Stimulated activated CD8-positive, alpha-beta memory T cell treated with anti-CD3 and anti-CD28 coated beads, Interleukin-7, amount 100 ng/mL, for 48 hours (primary cell): Measurements from ENCODE around the gene GID8.
A peak's percentile ranks its signal among the peaks of the same experiment; 100 is the strongest.

Experiments
- DNase-seq, 2 donors: peaks; one replicate each; pipeline ENCODE4 v3.0.0-alpha.2; 2020; ENCODE audit warnings: low read depth in 1 of 2; ENCODE audit errors: extremely low read depth in 1 of 2

The GID8 gene

DNA sequence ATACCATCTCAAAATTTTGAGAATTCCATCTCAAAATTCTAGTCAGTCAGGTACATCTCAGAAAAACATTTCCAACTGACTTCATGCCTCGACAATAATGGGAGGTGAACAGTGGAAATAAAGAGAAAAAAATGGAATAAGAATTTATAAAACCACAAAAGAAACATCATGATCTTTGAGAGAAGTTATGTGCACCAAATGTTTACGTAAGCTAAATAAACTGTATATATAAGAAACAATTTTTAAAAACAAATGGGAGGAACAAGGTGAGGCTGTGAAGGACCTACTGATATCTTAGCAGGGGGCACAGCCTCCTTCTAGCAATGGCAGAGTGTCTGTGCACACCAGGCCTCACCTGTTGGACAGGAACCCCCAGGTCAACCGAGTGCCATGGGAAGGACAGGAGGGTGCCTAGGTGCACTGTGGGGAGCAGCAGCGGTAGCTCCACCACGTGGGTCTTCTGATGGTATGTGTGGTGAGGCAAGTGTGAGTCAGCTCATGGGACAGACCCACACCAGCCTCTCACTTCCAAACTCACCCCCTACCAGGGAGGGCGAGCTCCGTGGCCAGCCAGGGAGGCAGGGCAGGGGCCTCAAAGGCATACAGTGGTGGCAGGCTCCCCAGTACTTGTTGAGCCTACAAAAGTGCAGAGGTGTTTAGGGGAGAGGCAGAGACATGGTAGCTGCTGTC, 34.9 kb upstream of the GID8 start:
- no peak for DNase-seq

GRCh38 chr20:62905536-62906117, 32.3 kb upstream of the GID8 start:
- DNase-seq: no peak

- no peak for DNase-seq
Observed at GRCh38 chr20:62906209-62906608, 31.7 kb upstream of the GID8 start.

- DNase-seq: no peak
Observed at GRCh38 chr20:62906647-62907375, 31.1 kb upstream of the GID8 start.

- peak in 1 of 2 donors; percentile 43 for DNase-seq
Observed at GRCh38 chr20:62907384-62908317, 30.3 kb upstream of the GID8 start.

DNA sequence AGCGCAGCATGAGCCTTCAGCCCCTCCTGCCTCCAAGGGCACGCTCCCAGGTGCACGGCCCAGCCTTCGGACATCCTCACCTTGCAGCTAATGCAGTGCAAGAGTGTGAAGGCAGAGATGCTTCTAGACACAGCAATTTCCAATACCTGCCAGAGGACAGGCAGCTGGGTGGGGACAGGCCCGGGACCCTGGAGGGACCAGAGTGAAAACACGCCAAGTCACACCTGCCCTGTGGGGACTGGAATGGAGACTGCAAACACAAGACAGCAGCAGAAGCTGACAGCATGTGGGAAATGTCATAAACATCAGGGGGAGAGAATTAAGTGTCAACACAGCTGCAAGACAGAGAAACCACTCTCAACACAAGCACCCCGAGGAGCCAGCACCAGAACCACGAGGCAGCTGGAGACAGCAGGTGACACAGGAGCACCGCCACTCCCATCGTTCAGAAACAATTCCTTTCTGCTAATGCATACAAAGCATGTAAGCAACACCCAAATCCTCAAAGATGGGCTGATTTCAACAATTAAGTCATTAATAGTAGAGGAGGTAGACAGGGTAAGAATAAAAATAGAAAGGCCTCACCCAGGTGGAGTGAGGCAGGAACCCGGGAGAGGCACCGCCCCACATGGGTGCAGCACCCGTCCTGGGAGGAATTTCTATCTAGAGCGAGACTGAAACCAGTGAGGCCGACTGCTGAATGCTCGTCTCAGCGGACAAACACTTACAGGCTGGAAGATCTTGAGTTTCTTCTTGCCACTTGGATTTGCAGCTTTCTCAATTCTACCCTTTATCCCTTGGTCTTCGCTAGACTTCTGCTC, 28.8 kb upstream of the GID8 start:
- no peak for DNase-seq

- no peak for DNase-seq
Observed at GRCh38 chr20:62910217-62910766, 27.7 kb upstream of the GID8 start.

DNA sequence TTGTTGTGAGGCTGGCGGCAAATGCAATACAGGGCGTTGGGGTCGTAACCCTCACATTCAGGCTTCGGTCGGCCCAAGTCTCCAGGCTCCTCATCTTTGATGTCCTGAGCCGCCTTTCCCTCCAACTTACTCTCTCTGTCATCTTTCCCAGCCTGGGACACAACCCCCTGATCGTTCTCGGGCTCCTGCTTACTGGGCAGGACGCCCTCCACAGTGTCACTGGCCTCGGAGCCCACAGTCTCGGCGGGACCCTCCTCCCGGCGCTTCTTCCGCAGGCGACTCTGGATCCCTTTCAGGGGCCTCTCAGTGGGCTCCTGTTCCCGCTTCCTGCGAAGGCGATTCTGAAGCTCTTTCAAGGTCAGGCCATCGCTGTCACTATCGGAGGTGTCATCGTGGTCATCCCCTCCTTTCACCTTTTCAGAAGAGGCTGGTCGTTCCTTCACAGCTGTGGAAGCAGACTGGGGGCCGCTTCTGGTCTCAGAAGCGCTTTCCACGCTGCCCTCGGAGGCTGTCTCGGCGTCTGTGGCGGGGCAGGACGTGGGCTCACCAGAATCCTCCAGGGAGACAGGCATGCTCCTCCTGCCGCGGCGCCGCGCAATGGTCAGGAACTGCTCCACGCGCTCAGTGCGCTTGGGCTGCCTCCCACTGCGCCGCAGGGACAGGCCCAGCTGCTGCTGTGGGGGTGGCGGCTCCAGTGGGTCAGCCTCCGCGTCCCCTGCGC, 27.0 kb upstream of the GID8 start:
- no peak for DNase-seq

GRCh38 chr20:62911701-62912280, 26.2 kb upstream of the GID8 start:
- DNase-seq: no peak

DNA sequence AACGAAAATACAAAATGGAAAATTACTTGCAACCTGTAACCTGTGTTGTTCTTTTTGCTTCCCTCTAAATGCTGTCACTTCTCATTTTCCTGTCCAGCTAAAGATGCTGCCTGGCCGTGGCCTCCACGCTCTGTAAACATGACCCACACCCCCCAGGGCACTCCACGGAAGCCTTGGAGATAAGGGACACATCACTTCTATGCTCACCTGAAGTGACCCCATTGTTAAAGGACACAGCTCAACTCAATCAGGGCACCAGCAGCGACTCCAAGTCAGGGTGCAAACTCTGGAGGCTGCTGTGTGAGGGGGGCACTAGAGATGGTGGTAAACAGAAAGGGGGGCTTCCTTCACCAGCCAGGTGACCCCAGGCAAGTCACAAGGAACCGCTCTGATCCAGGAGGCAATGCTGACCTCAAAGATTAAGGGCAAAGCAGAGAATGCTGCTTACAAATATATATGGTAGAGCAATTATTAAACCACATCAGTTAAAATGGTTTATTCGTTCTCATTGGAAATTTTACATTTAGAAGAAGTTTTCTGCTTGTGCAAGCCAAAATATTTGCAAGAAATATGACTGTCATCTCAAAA, 24.8 kb upstream of the GID8 start:
- DNase-seq: no peak

DNA sequence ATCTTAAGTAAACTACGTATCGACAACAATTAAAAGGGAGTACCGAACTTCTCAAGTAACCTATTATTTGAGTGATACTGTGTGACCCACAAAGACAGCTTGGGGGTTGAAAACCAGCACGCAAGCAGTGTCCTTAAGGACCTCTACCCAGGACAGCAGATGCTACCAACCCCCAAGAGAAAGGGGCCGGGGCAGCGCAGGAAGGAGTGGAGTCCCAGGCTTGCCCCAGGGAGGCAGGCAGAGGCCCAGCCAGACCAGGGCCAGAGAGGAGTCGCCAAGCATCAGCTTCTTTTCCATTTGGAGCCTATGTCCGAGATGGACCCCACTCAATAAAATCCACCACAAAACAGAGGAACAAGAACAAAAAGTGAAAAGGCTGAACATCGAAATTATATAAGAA, 23.5 kb upstream of the GID8 start:
- no peak for DNase-seq

DNA sequence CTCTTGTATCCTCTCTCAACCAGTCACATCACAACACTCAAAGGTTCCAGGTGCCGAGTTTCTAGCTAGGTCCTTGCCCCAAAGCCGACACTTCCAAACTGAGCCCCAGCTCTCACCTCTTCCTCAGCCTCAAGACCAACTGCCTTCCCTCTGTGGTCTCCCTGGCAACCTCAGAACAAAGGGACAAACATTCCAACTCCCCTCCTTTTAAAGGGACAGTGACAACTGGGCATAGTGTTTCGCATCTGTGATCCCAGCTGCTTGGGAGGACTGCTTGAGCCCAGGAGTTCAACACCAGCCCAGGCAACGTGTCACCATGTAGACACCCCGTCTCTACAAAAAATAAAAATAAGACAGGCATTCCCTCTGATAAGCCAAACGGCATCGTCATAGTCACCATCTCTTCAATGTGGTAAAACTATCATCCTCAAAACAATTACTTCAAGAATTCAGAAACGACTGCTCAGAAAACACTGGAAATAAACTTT, 22.9 kb upstream of the GID8 start:
- no peak for DNase-seq

DNA sequence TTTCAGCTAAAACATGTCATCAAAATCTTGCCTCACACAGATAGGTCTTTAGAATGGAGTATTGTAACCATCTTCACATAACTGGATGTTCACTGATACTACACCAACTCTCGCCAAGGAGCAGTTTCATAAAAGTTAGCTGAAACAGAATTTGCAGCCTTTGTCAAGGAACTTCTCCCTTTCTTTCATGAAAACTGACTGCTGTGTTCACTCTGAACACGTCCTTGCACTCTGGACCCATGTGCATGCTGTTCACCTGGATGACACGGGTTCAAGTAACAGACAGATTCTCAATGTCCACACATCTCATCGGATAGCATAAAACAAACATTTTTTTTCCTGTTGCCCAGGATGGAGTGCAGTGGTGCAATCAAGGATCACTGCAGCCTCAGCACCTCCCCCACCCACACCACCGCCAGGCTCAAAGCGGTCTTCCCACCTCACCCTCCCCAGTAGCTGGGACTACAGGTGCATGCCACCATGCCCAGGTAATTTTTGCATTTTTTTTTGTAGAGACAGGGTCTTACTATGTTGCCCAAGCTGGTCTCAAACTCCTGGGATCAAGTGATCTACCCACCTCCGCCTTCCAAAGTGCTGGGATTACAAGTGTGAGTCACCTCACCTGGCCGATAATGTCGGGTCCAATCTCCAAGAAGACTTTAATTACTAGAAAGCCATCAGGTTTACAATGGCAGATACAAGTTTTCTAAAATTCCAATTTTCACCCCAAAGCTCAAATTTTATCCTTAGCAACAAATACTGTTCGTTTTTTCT, 21.1 kb upstream of the GID8 start:
- no peak for DNase-seq

- no peak for DNase-seq
Observed at GRCh38 chr20:62917720-62918119, 20.2 kb upstream of the GID8 start.

- peak in 1 of 2 donors; percentile 40 for DNase-seq
Observed at GRCh38 chr20:62918147-62918546, 19.8 kb upstream of the GID8 start.

GRCh38 chr20:62918831-62919230, 19.1 kb upstream of the GID8 start:
- peak in 1 of 2 donors; percentile 47 for DNase-seq

DNA sequence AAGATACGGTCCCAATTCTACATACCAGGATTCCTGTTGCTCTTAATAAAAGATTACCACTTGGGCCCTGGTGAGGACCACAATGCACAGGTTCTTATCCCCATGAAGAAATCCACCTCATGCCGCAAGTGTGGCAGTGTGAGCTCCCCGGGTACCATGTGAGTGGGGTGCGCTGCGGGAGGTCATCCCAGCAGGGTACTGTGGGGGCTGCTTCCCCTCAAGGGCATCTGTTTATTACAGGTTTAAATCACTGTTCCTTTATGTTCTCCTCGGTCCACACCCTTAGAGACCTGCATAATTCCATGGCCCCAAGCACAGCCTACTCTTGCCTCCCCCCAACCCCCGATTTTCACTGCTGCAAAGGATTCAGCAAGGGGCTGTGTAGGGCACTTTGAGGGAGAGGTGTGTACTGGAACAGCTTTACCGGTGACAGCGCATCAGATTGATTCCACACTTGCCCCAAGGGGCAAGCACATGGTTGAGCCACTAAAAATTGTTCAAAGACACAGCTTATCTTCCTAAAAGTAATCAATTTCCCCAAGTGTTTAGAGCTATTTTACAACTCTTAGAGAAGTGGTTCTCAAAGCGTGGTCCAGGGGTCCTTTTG, 17.8 kb upstream of the GID8 start:
- DNase-seq: no peak
